ENCODE data around the gene SDHB. TPM values are rescaled to one million over a fixed set of nuclear protein-coding genes. Genes with fewer than 3 reads are reported as not detected.

Gene SDHB
- total RNA-seq, 3 donors from 2014 or later, result 80.6 to 106 (median 97.7) TPM

GRCh38 chr1:17014671-17015567, 38.9 kb downstream of the SDHB start:
- Histone ChIP-seq H3K36me3 (peaks cover 6% of the 10 kb centered on the region), H3K4me3 (no peak overlapping the region), H3K4me1 (peaks cover 12 to 20% of the 10 kb centered on the region in 2 donors), H3K27ac (no peak overlapping the region), H3K9me3 (no peaks in the 10 kb centered on the region), H3K27me3 (no peaks in the 10 kb centered on the region)
- intact Hi-C loops (cut with DNase I; ENCODE audit: low total_unique reads), result no loop called here
- TF ChIP-seq POLR2A (IDR thresholded peaks at IDR 0.05), result no peak
- TF ChIP-seq POLR2AphosphoS5 (IDR thresholded peaks at IDR 0.05), result no peak
- no peak for TF ChIP-seq CTCF (IDR thresholded peaks at IDR 0.05)
- DNase-seq (ENCODE audit: low spot score in 2 of 2), result no peak

- TF ChIP-seq POLR2A (IDR thresholded peaks at IDR 0.05) (no peak), POLR2AphosphoS5 (IDR thresholded peaks at IDR 0.05) (no peak), CTCF (IDR thresholded peaks at IDR 0.05) (no peak)
- Histone ChIP-seq H3K36me3 (peaks cover 4% of the 10 kb centered on the region), H3K27me3 (no peaks in the 10 kb centered on the region), H3K4me3 (no peak overlapping the region), H3K9me3 (no peaks in the 10 kb centered on the region), H3K4me1 (peaks cover 12 to 20% of the 10 kb centered on the region in 2 donors), H3K27ac (peak overlapping the region; percentile 27 to 42)
- intact Hi-C loops (cut with DNase I; ENCODE audit: low total_unique reads), result no loop called here
- no peak for DNase-seq (ENCODE audit: low spot score in 2 of 2)
Observed at GRCh38 chr1:17013491-17014320, 40.1 kb downstream of the SDHB start.

- no peaks in the 10 kb centered on the region for H3K27me3 ChIP-seq
- DNase-seq (ENCODE audit: low spot score in 2 of 2), result peak in 1 of 2 donors; percentile 78
- TF ChIP-seq POLR2A (IDR thresholded peaks at IDR 0.05) (no peak), POLR2AphosphoS5 (IDR thresholded peaks at IDR 0.05) (no peak)
- H3K9me3 ChIP-seq, result no peaks in the 10 kb centered on the region
- intact Hi-C loops (cut with DNase I; ENCODE audit: low total_unique reads), result no loop called here
- peaks cover 12 to 20% of the 10 kb centered on the region in 2 donors for H3K4me1 ChIP-seq
- peak overlapping the region; percentile 27 to 42 for H3K27ac ChIP-seq
- peak overlapping the region in 1 of 3 donors; percentile 97 for H3K4me3 ChIP-seq
- H3K36me3 ChIP-seq, result no peaks in the 10 kb centered on the region
Observed at GRCh38 chr1:17012775-17013490, 40.9 kb downstream of the SDHB start.

- Histone ChIP-seq H3K36me3 (no peaks in the 10 kb centered on the region), H3K4me1 (peaks cover 12 to 20% of the 10 kb centered on the region in 2 donors), H3K27ac (peak within 1 kb of the TSS; percentile 42 to 73), H3K9me3 (no peaks in the 10 kb centered on the region), H3K27me3 (no peaks in the 10 kb centered on the region), H3K4me3 (peak within 1 kb of the TSS; percentile 82 to 97 (median 84))
- DNase-seq (ENCODE audit: low spot score in 2 of 2), result peak; percentile 76 to 80
- intact Hi-C loops (cut with DNase I; ENCODE audit: low total_unique reads), result no loop called here
- no peak for TF ChIP-seq POLR2A (IDR thresholded peaks at IDR 0.05)
- no peak for TF ChIP-seq CTCF (IDR thresholded peaks at IDR 0.05)
- TF ChIP-seq POLR2AphosphoS5 (IDR thresholded peaks at IDR 0.05), result no peak
Observed at GRCh38 chr1:17011439-17012307, 42.2 kb downstream of the SDHB start, which contains the start of gene ATP13A2. ATP13A2 (minus strand) TSS chr1:17011928; CDS start chr1:17011738, 190 bp downstream.

All from breast epithelium (tissue), 4 donors.